GM12872 (cell line): ENCODE data around the gene CDC7.

Source experiments
- CTCF ChIP-seq: IDR thresholded peaks from 3 replicates; pipeline ENCODE4 v1.5.1; 2011; ENCODE audit warnings: low read depth, mild to moderate bottlenecking, low read length, moderate library complexity; ENCODE audit not compliant: insufficient read depth

Gene CDC7

GRCh38 chr1:91503332-91503900 lies 2.8 kb downstream of the CDC7 start:
- no peak for TF ChIP-seq CTCF

DNA sequence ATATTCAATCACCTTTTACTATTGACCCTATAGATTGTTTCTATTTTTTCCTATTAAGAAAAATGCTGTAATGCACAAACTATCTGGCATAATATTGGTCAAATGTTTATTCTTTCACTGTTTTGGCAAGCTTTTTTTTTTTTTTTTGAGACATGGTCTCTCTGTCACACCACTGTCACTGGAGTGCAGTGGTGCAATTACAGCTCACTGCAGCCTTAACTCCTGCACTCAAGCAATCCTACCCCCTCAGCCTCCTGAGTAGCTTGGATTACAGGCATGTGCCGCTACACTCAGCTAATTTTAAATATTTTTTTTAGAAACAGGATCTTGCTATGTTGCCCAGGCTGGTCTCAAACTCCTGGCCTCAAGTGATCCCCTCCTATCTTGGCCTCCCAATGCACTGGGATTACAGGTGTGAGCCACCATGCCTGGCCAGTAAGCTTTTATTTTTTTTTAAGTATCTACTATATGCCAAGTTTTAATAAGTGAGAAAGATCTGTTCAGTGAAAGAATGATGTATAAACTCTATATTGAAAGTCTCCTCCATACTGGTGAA lies 3.4 kb downstream of the CDC7 start:
- no peak for TF ChIP-seq CTCF

GRCh38 chr1:91505086-91505485 lies 4.4 kb downstream of the CDC7 start:
- no peak for TF ChIP-seq CTCF

DNA sequence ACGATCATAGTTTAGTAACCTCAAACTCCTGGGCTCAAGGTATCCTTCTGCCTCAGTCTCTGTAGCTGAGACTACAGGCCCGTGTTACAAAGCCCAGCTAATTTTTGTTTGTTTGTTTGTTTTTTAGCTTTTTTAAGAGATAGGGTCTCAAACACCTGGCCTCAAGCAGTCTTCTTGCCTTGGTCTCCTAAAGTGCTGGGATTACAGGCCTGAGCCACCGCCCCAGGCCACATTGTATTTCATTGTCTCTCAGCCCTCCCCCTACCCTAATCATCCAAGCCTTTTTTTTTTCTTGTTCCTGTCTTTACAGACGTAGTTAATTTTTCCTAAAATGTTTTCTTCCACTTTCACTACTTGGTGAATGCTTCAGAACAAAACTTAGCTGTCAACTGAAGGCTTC lies 5.4 kb downstream of the CDC7 start:
- TF ChIP-seq CTCF = no peak

- no peak for TF ChIP-seq CTCF
Measured at GRCh38 chr1:91507328-91507727, 6.7 kb downstream of the CDC7 start.

- TF ChIP-seq CTCF = no peak
Measured at GRCh38 chr1:91510754-91511153, 10.1 kb downstream of the CDC7 start.

- TF ChIP-seq CTCF = peak; percentile 37; the same call in 2 of the 3 replicates
Measured at GRCh38 chr1:91511386-91511785, 10.7 kb downstream of the CDC7 start.
